H9 (cell line): ENCODE results near the gene FOXI1. TPM values are rescaled to one million over a fixed set of nuclear protein-coding genes. Genes with fewer than 3 reads are reported as not detected.

Experiments
- DNase-seq: peaks from one replicate; pipeline ENCODE4 v3.0.0-alpha.2; 2017
- H2AFZ ChIP-seq: one replicate; pipeline ENCODE4 v1.6.1; 2013; ENCODE audit warnings: mild to moderate bottlenecking, low read length, control low read depth, moderate library complexity
- H2AK5ac ChIP-seq: 2 replicates; pipeline ENCODE4 v1.6.1; 2013; ENCODE audit warnings: low read length, control low read depth, mixed read lengths; ENCODE audit not compliant: insufficient read length
- H2BK120ac ChIP-seq: one replicate; pipeline ENCODE4 v1.6.1; 2013; ENCODE audit warnings: low read depth, mild to moderate bottlenecking, low read length, control low read depth, inconsistent platforms; ENCODE audit not compliant: poor library complexity, severe bottlenecking
- H2BK12ac ChIP-seq: 2 replicates; pipeline ENCODE4 v1.6.1; 2013; ENCODE audit warnings: low read length, control low read depth, mixed read lengths, low read depth; ENCODE audit not compliant: insufficient read length
- H2BK15ac ChIP-seq: 2 replicates; pipeline ENCODE4 v1.6.1; 2013; ENCODE audit warnings: low read depth, low read length, control low read depth
- H2BK20ac ChIP-seq: one replicate; pipeline ENCODE4 v1.6.1; 2013; ENCODE audit warnings: low read depth, mild to moderate bottlenecking, low read length, control low read depth, inconsistent platforms; ENCODE audit not compliant: poor library complexity, severe bottlenecking
- H2BK5ac ChIP-seq: 2 replicates; pipeline ENCODE4 v1.6.1; 2013; ENCODE audit warnings: low read length, control low read depth, mixed read lengths; ENCODE audit not compliant: insufficient read length
- H3K14ac ChIP-seq: 2 replicates; pipeline ENCODE4 v1.6.1; 2013; ENCODE audit warnings: low read length, control low read depth; ENCODE audit not compliant: insufficient read depth
- H3K18ac ChIP-seq: 2 replicates; pipeline ENCODE4 v1.6.1; 2013; ENCODE audit warnings: low read depth, mild to moderate bottlenecking, mixed read lengths, low read length, control low read depth; ENCODE audit not compliant: insufficient read length
- H3K23ac ChIP-seq: 2 replicates; pipeline ENCODE4 v1.6.1; 2013; ENCODE audit warnings: low read length, control low read depth, mixed read lengths, low read depth; ENCODE audit not compliant: insufficient read length
- H3K23me2 ChIP-seq: 2 replicates; pipeline ENCODE4 v1.6.1; 2013; ENCODE audit warnings: low read depth, mild to moderate bottlenecking, mixed read lengths, low read length, control low read depth; ENCODE audit not compliant: insufficient read length, poor library complexity, severe bottlenecking
- H3K27ac ChIP-seq: 2 replicates; pipeline ENCODE4 v1.5.1; 2013; ENCODE audit warnings: low read length, control low read depth, mixed read lengths, low read depth; ENCODE audit not compliant: insufficient read length
- H3K27me3 ChIP-seq: 2 replicates; pipeline ENCODE4 v1.6.1; 2013; ENCODE audit warnings: low read length, control low read depth, inconsistent platforms; ENCODE audit not compliant: insufficient read depth
- H3K4ac ChIP-seq: 2 replicates; pipeline ENCODE4 v1.6.1; 2013; ENCODE audit warnings: low read depth, mild to moderate bottlenecking, control low read depth, inconsistent platforms, low read length, moderate library complexity
- H3K4me1 ChIP-seq: 2 replicates; pipeline ENCODE4 v1.6.1; 2013; ENCODE audit warnings: low read length, control low read depth, inconsistent platforms; ENCODE audit not compliant: insufficient read depth
- H3K4me2 ChIP-seq: 2 replicates; pipeline ENCODE4 v1.6.1; 2013; ENCODE audit warnings: low read length, control low read depth, mixed read lengths; ENCODE audit not compliant: insufficient read length, insufficient read depth
- H3K56ac ChIP-seq: 2 replicates; pipeline ENCODE4 v1.6.1; 2013; ENCODE audit warnings: low read depth, mild to moderate bottlenecking, mixed read lengths, low read length, control low read depth; ENCODE audit not compliant: insufficient read length
- H3K79me1 ChIP-seq: 2 replicates; pipeline ENCODE4 v1.6.1; 2013; ENCODE audit warnings: low read depth, mild to moderate bottlenecking, moderate library complexity, low read length, control low read depth, inconsistent platforms; ENCODE audit not compliant: insufficient read depth, poor library complexity, severe bottlenecking
- H3K79me2 ChIP-seq: 2 replicates; pipeline ENCODE4 v1.6.1; 2013; ENCODE audit warnings: low read length, control low read depth, inconsistent platforms; ENCODE audit not compliant: insufficient read depth
- H3K9ac ChIP-seq: 2 replicates; pipeline ENCODE4 v1.6.1; 2013; ENCODE audit warnings: low read length, control low read depth, mixed read lengths; ENCODE audit not compliant: insufficient read length; ENCODE audit errors: extremely low read depth
- H3K9me3 ChIP-seq: one replicate; pipeline ENCODE4 v1.6.1; 2013; ENCODE audit warnings: low read depth, low read length, inconsistent platforms; ENCODE audit not compliant: control insufficient read depth
- H3T11ph ChIP-seq: one replicate; pipeline ENCODE4 v1.6.1; 2013; ENCODE audit warnings: mild to moderate bottlenecking, low read length, control low read depth, inconsistent platforms
- H4K20me1 ChIP-seq: one replicate; pipeline ENCODE4 v1.6.1; 2013; ENCODE audit not compliant: control insufficient read depth, insufficient read length, insufficient read depth
- H4K5ac ChIP-seq: 2 replicates; pipeline ENCODE4 v1.6.1; 2013; ENCODE audit warnings: low read depth, mild to moderate bottlenecking, mixed read lengths, low read length, control low read depth; ENCODE audit not compliant: insufficient read length
- H4K8ac ChIP-seq: replicated peaks from 2 replicates; pipeline ENCODE4 v1.6.1; 2013; ENCODE audit warnings: low read length, control low read depth, mixed read lengths, low read depth; ENCODE audit not compliant: insufficient read length
- H4K91ac ChIP-seq: 2 replicates; pipeline ENCODE4 v1.6.1; 2013; ENCODE audit warnings: low read depth, mild to moderate bottlenecking, moderate library complexity, mixed read lengths, low read length, control low read depth; ENCODE audit not compliant: insufficient read length
- H3K27ac Mint-ChIP-seq, 3 experiments: 2 replicates in 2 of 3; 3 replicates in 1 of 3; pipeline ENCODE4 v1.8.0; 2020 to 2021; ENCODE audit warnings: mixed read lengths in 3 of 3, mild to moderate bottlenecking in 1 of 3, moderate library complexity in 1 of 3
- H3K27me3 Mint-ChIP-seq: 2 replicates; pipeline ENCODE4 v1.8.0; 2021; ENCODE audit warnings: low read depth, mild to moderate bottlenecking, moderate library complexity, mixed read lengths
- H3K36me3 Mint-ChIP-seq, 3 experiments: 2 replicates in 2 of 3; 3 replicates in 1 of 3; pipeline ENCODE4 v1.8.0; 2020 to 2021; ENCODE audit warnings: low read depth in 3 of 3, mixed read lengths in 3 of 3; ENCODE audit not compliant: insufficient read depth in 1 of 3
- H3K4me1 Mint-ChIP-seq, 2 experiments: 2 replicates each; pipeline ENCODE4 v1.8.0; 2020; ENCODE audit warnings: mixed read lengths in 2 of 2
- H3K4me3 Mint-ChIP-seq, 2 experiments: 2 replicates in 1 of 2; 3 replicates in 1 of 2; pipeline ENCODE4 v1.8.0; 2020 to 2021; ENCODE audit warnings: mild to moderate bottlenecking in 2 of 2, mixed read lengths in 2 of 2, moderate library complexity in 1 of 2
- H3K9me3 Mint-ChIP-seq, 2 experiments: 2 replicates in 1 of 2; 3 replicates in 1 of 2; pipeline ENCODE4 v1.8.0; 2020; ENCODE audit warnings: mild to moderate bottlenecking in 2 of 2, mixed read lengths in 2 of 2, moderate library complexity in 1 of 2
- WGBS: extraction: QIAGEN DNeasy Blood & Tissue Kit; methylation state at CpG from one replicate; pipeline ENCODE4 v1.1.7; 2013; ENCODE audit warnings: missing lambda C conversion rate, low lambda C conversion rate, mixed read lengths; ENCODE audit not compliant: insufficient read length; ENCODE audit errors: extremely low coverage; 5-methylcytosine and 5-hydroxymethylcytosine counted together
- total RNA-seq: library from RNA; stranded (reverse); gene quantifications from 2 replicates; pipeline ENCODE4 v1.2.1, GENCODE V29; 2021
- TF ChIP-seq, protein P1 (sequence below): fragments of 200-600 bp; sonication (generic); conservative IDR thresholded peaks from 3 replicates; pipeline ENCODE4 v1.8.0; 2021; ENCODE audit warnings: antibody characterized with exemption, mild to moderate bottlenecking

FOXI1 gene
- total RNA-seq, 1 experiment from 2014 or later, result not detected

DNA sequence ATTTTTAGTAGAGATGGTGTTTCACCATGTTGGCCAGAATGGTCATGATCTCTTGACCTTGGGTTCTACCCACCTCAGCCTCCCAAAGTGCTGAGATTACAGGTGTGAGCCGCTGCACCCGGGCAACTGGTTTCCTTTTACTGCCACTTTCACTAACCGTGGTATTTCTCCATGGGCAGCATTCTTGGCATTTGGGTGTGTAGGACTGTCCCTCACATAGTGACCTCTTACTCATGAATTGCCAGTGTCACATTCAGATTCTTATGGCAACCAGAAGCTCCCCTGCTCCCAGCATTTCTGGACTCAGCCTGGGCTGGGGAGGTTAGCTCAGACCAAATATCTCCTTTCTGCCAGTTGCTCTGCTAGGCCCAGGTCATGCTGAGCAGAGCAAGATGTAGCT is 50.1 kb downstream of the FOXI1 start:
- Mint-ChIP-seq H3K4me1 (peaks cover 23 to 28% of the 10 kb centered on the region in 2 experiments), H3K4me3 (no peak overlapping the region), H3K27ac (no peak overlapping the region), H3K9me3 (no peaks in the 10 kb centered on the region; a peak in 1 of 5 replicates), H3K36me3 (no peaks in the 10 kb centered on the region), H3K27me3 (no peaks in the 10 kb centered on the region; the same call in 1 of the 2 replicates)
- no CpG with 5 or more reads among the region's 3 CpGs for WGBS
- no peak overlapping the region for H4K5ac ChIP-seq
- no peaks in the 10 kb centered on the region for H3K23me2 ChIP-seq
- H3T11ph ChIP-seq, result no peak overlapping the region
- H4K91ac ChIP-seq, result no peak overlapping the region
- no peak overlapping the region for H2AK5ac ChIP-seq
- H3K4me1 ChIP-seq, result no peaks in the 10 kb centered on the region; the same call in 1 of the 2 replicates
- TF ChIP-seq, protein P1, sequence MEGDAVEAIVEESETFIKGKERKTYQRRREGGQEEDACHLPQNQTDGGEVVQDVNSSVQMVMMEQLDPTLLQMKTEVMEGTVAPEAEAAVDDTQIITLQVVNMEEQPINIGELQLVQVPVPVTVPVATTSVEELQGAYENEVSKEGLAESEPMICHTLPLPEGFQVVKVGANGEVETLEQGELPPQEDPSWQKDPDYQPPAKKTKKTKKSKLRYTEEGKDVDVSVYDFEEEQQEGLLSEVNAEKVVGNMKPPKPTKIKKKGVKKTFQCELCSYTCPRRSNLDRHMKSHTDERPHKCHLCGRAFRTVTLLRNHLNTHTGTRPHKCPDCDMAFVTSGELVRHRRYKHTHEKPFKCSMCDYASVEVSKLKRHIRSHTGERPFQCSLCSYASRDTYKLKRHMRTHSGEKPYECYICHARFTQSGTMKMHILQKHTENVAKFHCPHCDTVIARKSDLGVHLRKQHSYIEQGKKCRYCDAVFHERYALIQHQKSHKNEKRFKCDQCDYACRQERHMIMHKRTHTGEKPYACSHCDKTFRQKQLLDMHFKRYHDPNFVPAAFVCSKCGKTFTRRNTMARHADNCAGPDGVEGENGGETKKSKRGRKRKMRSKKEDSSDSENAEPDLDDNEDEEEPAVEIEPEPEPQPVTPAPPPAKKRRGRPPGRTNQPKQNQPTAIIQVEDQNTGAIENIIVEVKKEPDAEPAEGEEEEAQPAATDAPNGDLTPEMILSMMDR, result no peak
- no peaks in the 10 kb centered on the region for H4K20me1 ChIP-seq
- H3K27ac ChIP-seq, result no peak overlapping the region
- no peak overlapping the region for H3K14ac ChIP-seq
- H3K79me2 ChIP-seq, result no peaks in the 10 kb centered on the region
- no peak overlapping the region for H3K18ac ChIP-seq
- no peak overlapping the region for H2BK15ac ChIP-seq
- H2BK20ac ChIP-seq, result no peak overlapping the region
- no peak overlapping the region for H3K56ac ChIP-seq
- no peak overlapping the region for H2BK120ac ChIP-seq
- no peak overlapping the region for H3K4me2 ChIP-seq
- H3K4ac ChIP-seq, result no peak overlapping the region
- no peaks in the 10 kb centered on the region for H3K79me1 ChIP-seq
- H3K27me3 ChIP-seq, result no peaks in the 10 kb centered on the region
- no peak overlapping the region for H3K23ac ChIP-seq
- no peak overlapping the region for H3K9ac ChIP-seq
- H3K9me3 ChIP-seq, result no peaks in the 10 kb centered on the region
- H2BK12ac ChIP-seq, result no peak overlapping the region
- H2AFZ ChIP-seq, result no peak overlapping the region
- H2BK5ac ChIP-seq, result no peak overlapping the region
- no peak overlapping the region for H4K8ac ChIP-seq
- DNase-seq, result no peak
